ENCODE measurements around the gene TYROBP. TPM values are rescaled to one million over a fixed set of nuclear protein-coding genes. Genes with fewer than 3 reads are reported as not detected.

Gene TYROBP
- total RNA-seq, 1 donor from 2014 or later = not detected

- no peaks in the 10 kb centered on the region for H3K27me3 Mint-ChIP-seq (ENCODE audit: low read depth)
- DNase-seq (ENCODE audit: low read depth, low spot score) = peak; percentile 66
- H3K9me3 Mint-ChIP-seq = no peaks in the 10 kb centered on the region
- peaks cover 6% of the 10 kb centered on the region for H3K36me3 Mint-ChIP-seq (ENCODE audit: low read depth)
- peak within 1 kb of the TSS; percentile 83 for H3K4me3 Mint-ChIP-seq
- H3K4me1 Mint-ChIP-seq = peaks cover 41% of the 10 kb centered on the region
- H3K27ac Mint-ChIP-seq (ENCODE audit: unreplicated experiment) = peak within 1 kb of the TSS; percentile 57
- no peak for TF ChIP-seq CTCF (conservative IDR thresholded peaks at IDR 0.05)
These were observed 28.0 kb upstream of the TYROBP start, which contains the start of gene LRFN3 for GRCh38 chr19:35935911-35936737. TSS of gene LRFN3 (plus strand) at chr19:35936374. CDS start at chr19:35939426, 3,052 bp downstream.

- H3K36me3 Mint-ChIP-seq (ENCODE audit: low read depth) = no peaks in the 10 kb centered on the region
- no peak overlapping the region for H3K27ac Mint-ChIP-seq (ENCODE audit: unreplicated experiment)
- H3K4me3 Mint-ChIP-seq = peak overlapping the region; percentile 76
- no peak for DNase-seq (ENCODE audit: low read depth, low spot score)
- no peak for TF ChIP-seq CTCF (conservative IDR thresholded peaks at IDR 0.05)
- no peaks in the 10 kb centered on the region for H3K9me3 Mint-ChIP-seq
- H3K4me1 Mint-ChIP-seq = peaks cover 25% of the 10 kb centered on the region
- H3K27me3 Mint-ChIP-seq (ENCODE audit: low read depth) = peaks cover 5% of the 10 kb centered on the region
These were observed 24.3 kb upstream of the TYROBP start for GRCh38 chr19:35932291-35932936.

- H3K4me3 Mint-ChIP-seq = peak overlapping the region; percentile 76
- DNase-seq (ENCODE audit: low read depth, low spot score) = no peak
- H3K9me3 Mint-ChIP-seq = no peaks in the 10 kb centered on the region
- peak; percentile 8 for TF ChIP-seq CTCF (conservative IDR thresholded peaks at IDR 0.05)
- H3K36me3 Mint-ChIP-seq (ENCODE audit: low read depth) = no peaks in the 10 kb centered on the region
- H3K27ac Mint-ChIP-seq (ENCODE audit: unreplicated experiment) = no peak overlapping the region
- H3K4me1 Mint-ChIP-seq = peaks cover 20% of the 10 kb centered on the region
- H3K27me3 Mint-ChIP-seq (ENCODE audit: low read depth) = peaks cover 9% of the 10 kb centered on the region
These were observed 23.7 kb upstream of the TYROBP start for GRCh38 chr19:35931874-35932202.

- Mint-ChIP-seq H3K27me3 (ENCODE audit: low read depth) (peaks cover 13% of the 10 kb centered on the region), H3K9me3 (no peaks in the 10 kb centered on the region), H3K27ac (ENCODE audit: unreplicated experiment) (peak overlapping the region; percentile 57), H3K4me1 (peaks cover 20% of the 10 kb centered on the region), H3K4me3 (peak overlapping the region; percentile 82), H3K36me3 (ENCODE audit: low read depth) (no peaks in the 10 kb centered on the region)
- TF ChIP-seq CTCF (conservative IDR thresholded peaks at IDR 0.05) = peak; percentile 87
- DNase-seq (ENCODE audit: low read depth, low spot score) = peak; percentile 96
These were observed 23.2 kb upstream of the TYROBP start for GRCh38 chr19:35931161-35931873.

- no peak for DNase-seq (ENCODE audit: low read depth, low spot score)
- H3K36me3 Mint-ChIP-seq (ENCODE audit: low read depth) = no peaks in the 10 kb centered on the region
- peak overlapping the region; percentile 6 for H3K4me3 Mint-ChIP-seq
- H3K27ac Mint-ChIP-seq (ENCODE audit: unreplicated experiment) = no peak overlapping the region
- peaks cover 27% of the 10 kb centered on the region for H3K27me3 Mint-ChIP-seq (ENCODE audit: low read depth)
- peaks cover 14% of the 10 kb centered on the region for H3K4me1 Mint-ChIP-seq
- no peaks in the 10 kb centered on the region for H3K9me3 Mint-ChIP-seq
- TF ChIP-seq CTCF (conservative IDR thresholded peaks at IDR 0.05) = no peak
These were observed 21.8 kb upstream of the TYROBP start for GRCh38 chr19:35929876-35930275.
